AG09319 (cell line): ENCODE results near the gene ABCB9.

Experiments
- DNase-seq: peaks from one replicate; pipeline ENCODE4 v3.0.0-alpha.2; 2010; ENCODE audit warnings: low read depth; ENCODE audit errors: extremely low read depth
- CTCF ChIP-seq: IDR thresholded peaks from 2 replicates; pipeline ENCODE4 v1.5.1; 2011; ENCODE audit warnings: low read depth, mild to moderate bottlenecking, inconsistent platforms, low read length, moderate library complexity

ABCB9 gene

GRCh38 chr12:122983789-122984515 is 17.7 kb upstream of the ABCB9 start:
- no peak for TF ChIP-seq CTCF
- DNase-seq = no peak

- no peak for TF ChIP-seq CTCF
- DNase-seq = no peak
Measured at GRCh38 chr12:122982963-122983788, 16.9 kb upstream of the ABCB9 start.

GRCh38 chr12:122982477-122982815 is 16.2 kb upstream of the ABCB9 start:
- no peak for TF ChIP-seq CTCF
- no peak for DNase-seq

GRCh38 chr12:122981587-122982476 is 15.6 kb upstream of the ABCB9 start:
- DNase-seq = no peak
- TF ChIP-seq CTCF = no peak

- no peak for DNase-seq
- TF ChIP-seq CTCF = no peak; the same call in 1 of the 2 replicates
Measured at GRCh38 chr12:122981036-122981471, 14.8 kb upstream of the ABCB9 start.

GRCh38 chr12:122980183-122981035 is 14.1 kb upstream of the ABCB9 start, which contains the start of gene ARL6IP4:
Gene ARL6IP4 (plus strand): TSS chr12:122980681. CDS start chr12:122981140, 459 bp downstream.
- DNase-seq = no peak
- no peak for TF ChIP-seq CTCF
